Measurements from ENCODE around the gene SULT1B1. TPM values are rescaled to one million over a fixed set of nuclear protein-coding genes. Genes with fewer than 3 reads are reported as not detected.

The SULT1B1 gene
- total RNA-seq, 1 donor from 2014 or later: 0.46 TPM

GRCh38 chr4:69708211-69708610 lies 52.2 kb downstream of the SULT1B1 start:
- Mint-ChIP-seq H3K36me3 (ENCODE audit: insufficient read depth) (peaks cover 4% of the 10 kb centered on the region), H3K27me3 (no peaks in the 10 kb centered on the region), H3K4me1 (ENCODE audit: low read depth) (peaks cover 2% of the 10 kb centered on the region), H3K4me3 (ENCODE audit: low read depth) (no peak overlapping the region), H3K27ac (no peak overlapping the region), H3K9me3 (ENCODE audit: low read depth) (peaks cover 17% of the 10 kb centered on the region)
- no peak for TF ChIP-seq CTCF (IDR thresholded peaks at IDR 0.05; ENCODE audit: unreplicated experiment)
- no peak for DNase-seq (ENCODE audit: low spot score, unreplicated experiment)

GRCh38 chr4:69707807-69708206 lies 52.6 kb downstream of the SULT1B1 start:
- DNase-seq (ENCODE audit: low spot score, unreplicated experiment): no peak
- H3K27me3 Mint-ChIP-seq: no peaks in the 10 kb centered on the region
- no peak for TF ChIP-seq CTCF (IDR thresholded peaks at IDR 0.05; ENCODE audit: unreplicated experiment)
- no peak overlapping the region for H3K27ac Mint-ChIP-seq
- H3K4me3 Mint-ChIP-seq (ENCODE audit: low read depth): no peak overlapping the region
- peaks cover 2% of the 10 kb centered on the region for H3K4me1 Mint-ChIP-seq (ENCODE audit: low read depth)
- peaks cover 17% of the 10 kb centered on the region for H3K9me3 Mint-ChIP-seq (ENCODE audit: low read depth)
- H3K36me3 Mint-ChIP-seq (ENCODE audit: insufficient read depth): peaks cover 4% of the 10 kb centered on the region

GRCh38 chr4:69702201-69702600 lies 58.2 kb downstream of the SULT1B1 start:
- Mint-ChIP-seq H3K4me1 (ENCODE audit: low read depth) (no peaks in the 10 kb centered on the region), H3K27ac (no peak overlapping the region), H3K27me3 (no peaks in the 10 kb centered on the region), H3K4me3 (ENCODE audit: low read depth) (no peak overlapping the region), H3K36me3 (ENCODE audit: insufficient read depth) (no peaks in the 10 kb centered on the region), H3K9me3 (ENCODE audit: low read depth) (peaks cover 2% of the 10 kb centered on the region)
- no peak for DNase-seq (ENCODE audit: low spot score, unreplicated experiment)
- no peak for TF ChIP-seq CTCF (IDR thresholded peaks at IDR 0.05; ENCODE audit: unreplicated experiment)

- Mint-ChIP-seq H3K4me1 (ENCODE audit: low read depth) (no peaks in the 10 kb centered on the region), H3K4me3 (ENCODE audit: low read depth) (no peak overlapping the region), H3K9me3 (ENCODE audit: low read depth) (peaks cover 2% of the 10 kb centered on the region), H3K36me3 (ENCODE audit: insufficient read depth) (no peaks in the 10 kb centered on the region), H3K27ac (no peak overlapping the region), H3K27me3 (no peaks in the 10 kb centered on the region)
- TF ChIP-seq CTCF (IDR thresholded peaks at IDR 0.05; ENCODE audit: unreplicated experiment): no peak
- no peak for DNase-seq (ENCODE audit: low spot score, unreplicated experiment)
Observed at GRCh38 chr4:69701696-69702095, 58.7 kb downstream of the SULT1B1 start.

GRCh38 chr4:69697536-69698242 lies 62.7 kb downstream of the SULT1B1 start:
- Mint-ChIP-seq H3K4me3 (ENCODE audit: low read depth) (no peak overlapping the region), H3K4me1 (ENCODE audit: low read depth) (no peaks in the 10 kb centered on the region), H3K27me3 (no peaks in the 10 kb centered on the region), H3K27ac (no peak overlapping the region), H3K36me3 (ENCODE audit: insufficient read depth) (peaks cover 6% of the 10 kb centered on the region), H3K9me3 (ENCODE audit: low read depth) (peaks cover 22% of the 10 kb centered on the region)
- DNase-seq (ENCODE audit: low spot score, unreplicated experiment): no peak
- TF ChIP-seq CTCF (IDR thresholded peaks at IDR 0.05; ENCODE audit: unreplicated experiment): no peak
